T-helper 1 cell treated with Interleukin-12 subunit alpha and Interleukin-12 subunit beta and Interleukin-4 antibody, amounts not matched to agents 30 ng/mL and 1 ng/mL, for 36 hours (primary cell): ENCODE results near the gene CPPED1. TPM values are rescaled to one million over a fixed set of nuclear protein-coding genes. Genes with fewer than 3 reads are reported as not detected.
"Not testable (repeated sequence)": the region's sequence is repeated elsewhere in the genome, so short reads cannot be mapped to it uniquely, and the experiment has no call there.

Experiments used
- intact Hi-C: fragments of 100-400 bp; cut with micrococcal nuclease; formaldehyde crosslinking; loops from one replicate; pipeline ENCODE4 v1.15.1; 2024
- total RNA-seq: library from RNA; stranded (reverse); gene quantifications from 2 replicates; pipeline ENCODE4 v1.2.3, GENCODE V29; 2022

Gene CPPED1
- total RNA-seq, 1 donor from 2014 or later = 22.9 TPM

GRCh38 chr16:12771341-12771798, 32.3 kb downstream of the CPPED1 start:
- intact Hi-C loops = no loop called here

GRCh38 chr16:12769525-12769924, 34.2 kb downstream of the CPPED1 start:
- intact Hi-C loops = no loop called here

GRCh38 chr16:12767897-12768296, 35.8 kb downstream of the CPPED1 start:
- intact Hi-C loops = no loop called here

GRCh38 chr16:12766853-12767252, 36.8 kb downstream of the CPPED1 start:
- intact Hi-C loops = no loop called here

GRCh38 chr16:12766208-12766607, 37.5 kb downstream of the CPPED1 start:
- intact Hi-C loops = not testable (repeated sequence)

GRCh38 chr16:12764813-12765488, 38.7 kb downstream of the CPPED1 start:
- intact Hi-C loops = no loop called here

GRCh38 chr16:12763517-12763916, 40.2 kb downstream of the CPPED1 start:
- intact Hi-C loops = no loop called here

- intact Hi-C loops = no loop called here
Observed at GRCh38 chr16:12760819-12761611, 42.7 kb downstream of the CPPED1 start.

GRCh38 chr16:12758670-12759558, 44.8 kb downstream of the CPPED1 start:
- intact Hi-C loops = no loop called here

- intact Hi-C loops = no loop called here
Observed at GRCh38 chr16:12758031-12758669, 45.5 kb downstream of the CPPED1 start.

- intact Hi-C loops = no loop called here
Observed at GRCh38 chr16:12757546-12757945, 46.1 kb downstream of the CPPED1 start.

GRCh38 chr16:12754824-12755543, 48.7 kb downstream of the CPPED1 start:
- intact Hi-C loops = loop anchor here (5.0 kb wide), 1 partner anchor 62 kb away; no protein-coding TSS in a partner anchor

GRCh38 chr16:12753203-12754023, 50.3 kb downstream of the CPPED1 start:
- intact Hi-C loops = loop anchor here (5.0 kb wide), 1 partner anchor 64 kb away; no protein-coding TSS in a partner anchor

- intact Hi-C loops = loop anchor here (5.0 kb wide), 1 partner anchor 65 kb away; no protein-coding TSS in a partner anchor
Observed at GRCh38 chr16:12752159-12752558, 51.5 kb downstream of the CPPED1 start.

GRCh38 chr16:12750554-12750918, 53.2 kb downstream of the CPPED1 start:
- intact Hi-C loops = loop anchor here (1.0 to 5.0 kb wide), 4 partner anchors 53 to 214 kb away; partner anchors contain the start of gene CPPED1

GRCh38 chr16:12749076-12749475, 54.6 kb downstream of the CPPED1 start:
- intact Hi-C loops = no loop called here

- intact Hi-C loops = no loop called here
Observed at GRCh38 chr16:12747827-12748226, 55.9 kb downstream of the CPPED1 start.

- intact Hi-C loops = no loop called here
Observed at GRCh38 chr16:12747261-12747660, 56.4 kb downstream of the CPPED1 start.

- intact Hi-C loops = no loop called here
Observed at GRCh38 chr16:12744860-12745259, 58.8 kb downstream of the CPPED1 start.
